Left ventricle myocardium inferior (tissue), 1 donor: ENCODE data around the gene TCF4. TPM values are rescaled to one million over a fixed set of nuclear protein-coding genes. Genes with fewer than 3 reads are reported as not detected.

ENCODE experiments used
- DNase-seq: peaks from one replicate; pipeline ENCODE4 v3.0.0-alpha.2; 2020
- H3K27ac ChIP-seq: fragments of 200-600 bp; replicated peaks from 2 replicates; pipeline ENCODE4 v1.8.0; 2021
- H3K27me3 ChIP-seq: fragments of 200-600 bp; 2 replicates; pipeline ENCODE4 v1.8.0; 2021; ENCODE audit warnings: low read depth
- H3K36me3 ChIP-seq: fragments of 200-600 bp; 2 replicates; pipeline ENCODE4 v1.8.0; 2021
- H3K4me1 ChIP-seq: fragments of 200-600 bp; 2 replicates; pipeline ENCODE4 v1.8.0; 2021
- H3K4me3 ChIP-seq: fragments of 200-600 bp; 2 replicates; pipeline ENCODE4 v1.8.0; 2021; ENCODE audit warnings: mild to moderate bottlenecking, moderate library complexity
- H3K9me3 ChIP-seq: fragments of 200-600 bp; replicated peaks from 2 replicates; pipeline ENCODE4 v1.8.0; 2021
- intact Hi-C: fragments of 100-400 bp; cut with micrococcal nuclease; formaldehyde crosslinking; loops from one replicate; pipeline ENCODE4 v1.11.0; 2022
- total RNA-seq: library from RNA; stranded (reverse); fragmentation: NEBNext Ultra II Directional; extraction: Animal tissue kit (Norgen Biotek cat#: 25700); gene quantifications from one replicate; pipeline ENCODE4 v1.2.1, GENCODE V29; 2021
- TF ChIP-seq, protein P1 (sequence below): fragments of 200-600 bp; IDR thresholded peaks from 2 replicates; pipeline ENCODE4 v1.8.0; 2021; ENCODE audit warnings: antibody characterized with exemption, mild to moderate bottlenecking, borderline replicate concordance
- donor health status: DM: no; HTN: yes; CAD: no; lungs with severe emphysema.

Gene TCF4
- total RNA-seq, 1 donor from 2014 or later: 58.9 TPM

- intact Hi-C loops: no loop called here
- DNase-seq: no peak
- H3K9me3 ChIP-seq: peaks cover 11% of the 10 kb centered on the region
- H3K27ac ChIP-seq: no peak overlapping the region
- TF ChIP-seq, protein P1, sequence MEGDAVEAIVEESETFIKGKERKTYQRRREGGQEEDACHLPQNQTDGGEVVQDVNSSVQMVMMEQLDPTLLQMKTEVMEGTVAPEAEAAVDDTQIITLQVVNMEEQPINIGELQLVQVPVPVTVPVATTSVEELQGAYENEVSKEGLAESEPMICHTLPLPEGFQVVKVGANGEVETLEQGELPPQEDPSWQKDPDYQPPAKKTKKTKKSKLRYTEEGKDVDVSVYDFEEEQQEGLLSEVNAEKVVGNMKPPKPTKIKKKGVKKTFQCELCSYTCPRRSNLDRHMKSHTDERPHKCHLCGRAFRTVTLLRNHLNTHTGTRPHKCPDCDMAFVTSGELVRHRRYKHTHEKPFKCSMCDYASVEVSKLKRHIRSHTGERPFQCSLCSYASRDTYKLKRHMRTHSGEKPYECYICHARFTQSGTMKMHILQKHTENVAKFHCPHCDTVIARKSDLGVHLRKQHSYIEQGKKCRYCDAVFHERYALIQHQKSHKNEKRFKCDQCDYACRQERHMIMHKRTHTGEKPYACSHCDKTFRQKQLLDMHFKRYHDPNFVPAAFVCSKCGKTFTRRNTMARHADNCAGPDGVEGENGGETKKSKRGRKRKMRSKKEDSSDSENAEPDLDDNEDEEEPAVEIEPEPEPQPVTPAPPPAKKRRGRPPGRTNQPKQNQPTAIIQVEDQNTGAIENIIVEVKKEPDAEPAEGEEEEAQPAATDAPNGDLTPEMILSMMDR: no peak
- no peaks in the 10 kb centered on the region for H3K36me3 ChIP-seq
- H3K4me3 ChIP-seq: no peak overlapping the region
- no peaks in the 10 kb centered on the region for H3K27me3 ChIP-seq
- peaks cover 9% of the 10 kb centered on the region for H3K4me1 ChIP-seq
These were observed 207.4 kb downstream of the TCF4 start for GRCh38 chr18:55380589-55380988.

GRCh38 chr18:55376387-55376786 lies 211.6 kb downstream of the TCF4 start:
- Histone ChIP-seq H3K9me3 (peaks cover 16% of the 10 kb centered on the region), H3K27me3 (no peaks in the 10 kb centered on the region), H3K4me3 (no peak overlapping the region), H3K4me1 (peaks cover 7% of the 10 kb centered on the region), H3K36me3 (no peaks in the 10 kb centered on the region), H3K27ac (no peak overlapping the region)
- intact Hi-C loops: no loop called here
- TF ChIP-seq, protein P1: no peak
- DNase-seq: no peak

DNA sequence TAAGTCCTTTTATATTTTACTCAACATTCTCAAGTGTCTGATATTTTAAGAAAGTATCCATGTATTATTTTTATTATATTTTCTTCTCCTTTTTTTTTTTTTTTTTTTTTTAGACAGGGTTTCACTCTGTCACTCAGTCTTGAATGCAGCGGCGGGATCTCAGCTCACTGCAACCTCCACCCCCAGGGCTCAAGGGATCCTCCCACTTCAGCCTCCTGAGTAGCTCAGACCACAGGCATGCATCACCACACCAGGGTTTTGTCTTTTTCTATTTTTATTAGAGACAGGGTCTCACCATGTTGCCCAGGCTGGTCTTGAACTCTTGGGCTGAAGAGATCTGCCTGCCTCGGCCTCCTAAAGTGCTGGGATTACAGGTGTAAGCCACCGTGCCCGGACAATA lies 212.1 kb downstream of the TCF4 start:
- TF ChIP-seq, protein P1: no peak
- no peak overlapping the region for H3K27ac ChIP-seq
- DNase-seq: no peak
- intact Hi-C loops: no loop called here
- no peaks in the 10 kb centered on the region for H3K36me3 ChIP-seq
- H3K9me3 ChIP-seq: peaks cover 16% of the 10 kb centered on the region
- H3K4me3 ChIP-seq: no peak overlapping the region
- no peaks in the 10 kb centered on the region for H3K27me3 ChIP-seq
- H3K4me1 ChIP-seq: peaks cover 7% of the 10 kb centered on the region

GRCh38 chr18:55374741-55375140 lies 213.3 kb downstream of the TCF4 start:
- H3K36me3 ChIP-seq: no peaks in the 10 kb centered on the region
- H3K9me3 ChIP-seq: peaks cover 16% of the 10 kb centered on the region
- H3K27me3 ChIP-seq: no peaks in the 10 kb centered on the region
- H3K4me3 ChIP-seq: no peak overlapping the region
- DNase-seq: no peak
- TF ChIP-seq, protein P1: no peak
- H3K4me1 ChIP-seq: peaks cover 7% of the 10 kb centered on the region
- intact Hi-C loops: no loop called here
- no peak overlapping the region for H3K27ac ChIP-seq

DNA sequence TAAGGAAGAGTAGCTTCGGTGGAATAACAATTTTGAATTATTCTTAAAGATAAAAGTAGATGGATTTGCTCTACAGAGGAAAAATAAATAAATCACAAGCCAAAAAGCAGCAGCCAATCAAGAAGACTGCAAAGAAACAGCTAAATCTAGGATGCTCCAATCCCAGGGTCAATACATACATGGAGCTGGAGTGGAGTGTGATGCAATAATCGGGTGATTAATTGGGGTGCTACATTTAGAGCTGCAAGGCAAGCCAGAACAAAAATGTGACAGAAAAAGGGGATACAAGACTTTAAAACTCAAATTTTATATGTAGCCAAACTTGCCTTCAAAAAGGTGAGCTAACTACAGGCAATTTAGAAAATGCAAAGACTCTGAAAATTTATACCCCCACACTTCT lies 215.8 kb downstream of the TCF4 start:
- H3K27me3 ChIP-seq: no peaks in the 10 kb centered on the region
- no peak overlapping the region for H3K27ac ChIP-seq
- TF ChIP-seq, protein P1: no peak
- H3K4me1 ChIP-seq: no peaks in the 10 kb centered on the region
- peaks cover 16% of the 10 kb centered on the region for H3K9me3 ChIP-seq
- DNase-seq: no peak
- intact Hi-C loops: no loop called here
- H3K36me3 ChIP-seq: no peaks in the 10 kb centered on the region
- no peak overlapping the region for H3K4me3 ChIP-seq

DNA sequence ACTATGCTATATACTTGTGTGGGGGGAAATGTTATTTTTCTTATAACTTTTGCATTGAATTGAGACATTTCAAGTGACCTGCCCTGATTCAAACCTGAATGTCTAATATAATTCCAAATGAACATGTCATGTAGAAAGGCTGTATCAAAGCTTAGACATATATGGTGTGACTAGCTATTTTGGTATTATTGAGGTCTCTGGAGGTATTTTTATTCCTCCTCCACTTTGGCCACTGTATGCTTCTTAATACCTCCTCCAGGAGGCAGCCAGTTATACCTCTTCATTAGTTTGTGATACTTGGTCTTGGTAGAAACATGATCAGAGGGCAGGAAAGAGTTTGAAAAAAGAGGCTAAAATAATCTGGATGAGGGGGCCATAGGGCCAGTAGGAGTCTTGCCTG lies 217.1 kb downstream of the TCF4 start:
- Histone ChIP-seq H3K27ac (no peak overlapping the region), H3K27me3 (no peaks in the 10 kb centered on the region), H3K36me3 (no peaks in the 10 kb centered on the region), H3K4me1 (no peaks in the 10 kb centered on the region), H3K9me3 (peaks cover 16% of the 10 kb centered on the region), H3K4me3 (no peak overlapping the region)
- TF ChIP-seq, protein P1: no peak
- intact Hi-C loops: no loop called here
- DNase-seq: no peak
